Astrocyte of the hippocampus (primary cell): ENCODE measurements around the gene TEX29.

ENCODE experiments used
- DNase-seq: peaks from one replicate; pipeline ENCODE4 v3.0.0; 2011; ENCODE audit warnings: low read depth, low spot score

Gene TEX29

DNA sequence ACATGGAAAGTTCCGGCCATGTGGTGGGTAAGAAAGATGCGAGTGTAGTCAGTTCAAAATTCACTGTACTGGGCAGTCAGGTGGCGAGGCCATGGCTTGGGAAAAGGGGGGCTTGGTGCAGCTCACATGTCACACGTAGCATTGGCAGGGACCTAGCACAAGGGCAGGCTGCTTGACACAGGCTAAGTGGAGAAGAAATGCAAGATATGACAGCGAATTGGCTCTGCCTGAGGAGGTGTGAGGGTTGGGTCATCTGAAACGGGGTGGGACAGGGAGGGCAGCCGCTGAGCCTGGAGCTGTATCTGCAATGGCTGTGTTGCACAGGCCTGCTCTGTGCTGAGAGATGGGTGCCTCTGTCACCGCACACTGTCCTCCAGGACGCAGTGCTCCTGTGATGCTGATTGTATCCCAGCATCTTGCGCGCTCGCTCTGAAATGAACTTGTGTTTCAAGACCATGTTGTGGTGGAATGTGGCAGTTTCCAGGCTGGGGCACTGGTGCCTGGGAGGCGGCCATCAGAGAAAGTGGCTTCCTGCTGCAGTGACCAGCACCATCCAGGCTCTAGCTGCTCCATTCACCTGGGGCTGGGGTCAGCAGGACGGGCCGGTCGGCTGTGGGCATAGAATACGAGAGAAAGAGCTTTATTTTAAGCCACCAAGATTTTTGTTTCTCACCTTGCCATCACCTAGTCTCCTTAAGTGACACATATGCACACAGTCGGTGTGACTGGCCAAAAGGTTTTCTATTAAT, 70.3 kb downstream of the TEX29 start:
- no peak for DNase-seq

DNA sequence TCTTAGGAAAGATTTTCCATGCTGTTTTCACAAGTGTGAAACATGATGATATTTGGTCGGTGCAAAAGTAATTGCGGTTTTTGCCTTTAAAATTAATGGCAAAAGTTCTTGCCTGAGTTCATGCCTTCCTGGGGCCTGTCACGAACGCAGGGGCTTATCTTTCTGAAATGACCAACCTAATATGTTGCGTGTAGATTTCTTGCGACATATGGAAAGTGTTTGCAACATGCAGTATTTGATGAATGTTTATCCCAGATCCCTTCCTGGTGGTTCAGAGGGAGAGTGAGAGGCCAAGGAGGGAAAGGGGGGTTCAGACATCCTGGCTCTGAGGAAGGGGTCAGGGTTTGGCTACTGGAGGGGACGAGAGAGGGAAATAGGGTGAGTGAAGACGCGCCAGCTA, 72.0 kb downstream of the TEX29 start:
- no peak for DNase-seq

DNA sequence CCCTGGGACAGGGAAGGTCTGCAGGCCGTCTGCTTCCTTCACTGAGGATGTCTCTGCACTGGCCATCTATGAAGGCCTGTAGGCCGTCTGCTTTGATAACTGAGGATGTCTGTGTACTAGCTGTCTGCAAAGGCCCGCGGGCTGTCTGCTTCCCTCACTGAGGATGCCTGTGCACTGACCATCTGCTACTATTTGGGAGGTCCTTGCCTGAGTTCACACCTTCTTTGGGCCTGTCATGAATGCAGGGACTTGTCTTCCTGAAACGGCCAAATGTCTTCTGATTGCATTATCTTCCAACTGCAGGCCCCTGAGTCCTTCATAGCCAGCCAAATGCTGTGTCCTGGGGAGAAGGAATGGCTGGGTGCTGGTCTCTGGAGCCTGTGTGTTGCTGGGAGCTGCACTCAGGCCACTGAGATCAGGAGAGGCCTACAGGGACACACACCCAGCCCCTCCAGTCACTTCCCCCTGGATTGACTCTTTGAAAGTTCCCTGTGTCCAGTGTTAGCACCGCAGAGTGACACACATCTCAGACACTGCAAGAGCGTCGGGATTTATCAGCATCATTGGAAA, 72.9 kb downstream of the TEX29 start:
- DNase-seq, result no peak
